Adrenal gland (tissue), 5 donors: ENCODE data around the gene KLHDC4.

Experiments
- POLR2A ChIP-seq, 2 donors: fragments of 450-650 bp; IDR thresholded peaks; one replicate each; pipeline ENCODE4 v1.6.1; 2017; ENCODE audit warnings: antibody characterized with exemption in 2 of 2, mild to moderate bottlenecking in 2 of 2, moderate library complexity in 1 of 2
- TF ChIP-seq, protein P1 (sequence below), 6 experiments: fragments of 450-650 bp in 4 of 6; fragments of 200-600 bp in 2 of 6; sonication (generic) in 1 of 6; IDR thresholded peaks; 1 replicate in 5 of 6; 2 replicates in 1 of 6; pipeline versions ENCODE4 v1.5.1 to v1.8.0; 2016 to 2021; ENCODE audit warnings: antibody characterized with exemption in 6 of 6, mild to moderate bottlenecking in 2 of 6, moderate library complexity in 1 of 6
- donor health status: DM: no; HTN: no; CAD: no.

DNA sequence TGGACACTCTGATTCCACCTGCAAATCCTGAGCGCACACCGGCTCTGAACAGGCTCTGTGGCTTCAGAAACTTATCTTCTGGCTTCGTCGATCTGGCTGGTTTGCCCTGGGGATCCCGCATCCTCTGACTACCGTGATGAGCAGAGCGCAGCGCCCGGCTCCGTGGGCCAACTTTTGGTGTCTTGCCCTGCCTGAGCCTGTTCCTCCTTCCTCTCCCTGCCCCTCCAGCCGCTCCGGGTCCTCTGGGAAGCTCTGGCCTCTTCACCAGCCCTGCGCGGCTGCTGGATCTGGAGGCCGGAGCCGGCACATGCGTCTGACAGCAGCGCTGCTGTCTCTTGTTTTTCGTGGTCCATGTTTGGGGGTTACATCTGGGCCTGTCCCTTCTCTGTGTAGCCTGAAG, 97.8 kb downstream of the KLHDC4 start:
- TF ChIP-seq, protein P1, sequence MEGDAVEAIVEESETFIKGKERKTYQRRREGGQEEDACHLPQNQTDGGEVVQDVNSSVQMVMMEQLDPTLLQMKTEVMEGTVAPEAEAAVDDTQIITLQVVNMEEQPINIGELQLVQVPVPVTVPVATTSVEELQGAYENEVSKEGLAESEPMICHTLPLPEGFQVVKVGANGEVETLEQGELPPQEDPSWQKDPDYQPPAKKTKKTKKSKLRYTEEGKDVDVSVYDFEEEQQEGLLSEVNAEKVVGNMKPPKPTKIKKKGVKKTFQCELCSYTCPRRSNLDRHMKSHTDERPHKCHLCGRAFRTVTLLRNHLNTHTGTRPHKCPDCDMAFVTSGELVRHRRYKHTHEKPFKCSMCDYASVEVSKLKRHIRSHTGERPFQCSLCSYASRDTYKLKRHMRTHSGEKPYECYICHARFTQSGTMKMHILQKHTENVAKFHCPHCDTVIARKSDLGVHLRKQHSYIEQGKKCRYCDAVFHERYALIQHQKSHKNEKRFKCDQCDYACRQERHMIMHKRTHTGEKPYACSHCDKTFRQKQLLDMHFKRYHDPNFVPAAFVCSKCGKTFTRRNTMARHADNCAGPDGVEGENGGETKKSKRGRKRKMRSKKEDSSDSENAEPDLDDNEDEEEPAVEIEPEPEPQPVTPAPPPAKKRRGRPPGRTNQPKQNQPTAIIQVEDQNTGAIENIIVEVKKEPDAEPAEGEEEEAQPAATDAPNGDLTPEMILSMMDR (IDR thresholded peaks at IDR 0.05), result no peak
- TF ChIP-seq POLR2A (IDR thresholded peaks at IDR 0.05), result no peak
